ENCODE results near the gene FMN1. TPM values are rescaled to one million over a fixed set of nuclear protein-coding genes. Genes with fewer than 3 reads are reported as not detected.

FMN1 gene
- total RNA-seq, 2 donors from 2014 or later = 0.60 to 1.1 TPM

DNA sequence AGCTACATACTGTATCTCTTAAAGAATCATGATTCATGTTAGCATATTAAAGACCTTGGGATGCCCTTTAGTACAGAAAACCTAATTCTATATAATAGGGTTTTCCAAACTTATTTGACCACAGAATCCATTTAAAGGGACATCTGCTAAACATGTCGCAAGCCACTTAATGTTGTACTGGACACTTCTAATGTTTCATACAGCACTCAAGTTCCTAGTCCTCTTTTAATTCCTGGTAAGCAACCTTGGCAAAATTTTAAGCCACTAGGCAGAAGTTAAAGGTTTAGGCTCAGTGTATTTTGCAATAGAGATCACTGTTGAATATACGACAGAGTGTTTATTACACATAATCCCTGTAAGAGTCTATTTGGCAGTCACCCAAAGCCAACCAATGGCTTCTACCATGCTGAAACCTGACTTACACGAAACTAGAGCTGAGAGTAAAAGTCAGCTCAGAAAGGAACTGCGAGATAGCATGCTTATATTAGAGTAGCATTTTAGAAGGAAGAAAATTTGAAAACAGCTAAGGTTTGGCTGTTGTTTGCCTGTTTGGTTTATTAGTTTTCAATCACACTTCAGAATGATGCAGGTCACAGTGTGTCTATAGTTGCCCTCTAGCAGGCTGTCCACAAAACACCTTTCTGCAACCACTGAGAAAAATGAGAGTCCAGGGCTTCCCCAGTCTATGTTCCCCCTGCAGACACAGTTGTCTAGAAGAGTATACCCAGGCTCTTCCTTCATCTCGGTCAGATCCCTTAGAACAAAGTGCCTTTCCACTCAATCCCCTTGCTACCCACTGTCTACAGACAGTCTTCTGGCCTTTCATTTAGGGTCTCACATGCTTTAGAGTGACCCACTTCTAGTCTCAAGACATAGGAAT, 104.4 kb downstream of the FMN1 start:
- H3K9me3 ChIP-seq (ENCODE audit: control insufficient read depth, low read length) = no peaks in the 10 kb centered on the region
- Mint-ChIP-seq H3K4me1 (no peaks in the 10 kb centered on the region), H3K36me3 (ENCODE audit: low read depth) (no peaks in the 10 kb centered on the region), H3K9me3 (no peaks in the 10 kb centered on the region), H3K27ac (no peak overlapping the region), H3K27me3 (ENCODE audit: insufficient read depth) (peaks cover 6% of the 10 kb centered on the region), H3K4me3 (no peak overlapping the region)
- no peak overlapping the region for H3K4me3 ChIP-seq (ENCODE audit: low read length)
- H3K27ac ChIP-seq (ENCODE audit: low read depth, low read length) = no peak overlapping the region
- H3K4me1 ChIP-seq (ENCODE audit: control insufficient read depth, insufficient read depth, low read length) = no peaks in the 10 kb centered on the region
- no peak for DNase-seq
- H3K9ac ChIP-seq (ENCODE audit: extremely low read depth, low read length, poor library complexity, severe bottlenecking) = no peak overlapping the region
- TF ChIP-seq, protein P1, sequence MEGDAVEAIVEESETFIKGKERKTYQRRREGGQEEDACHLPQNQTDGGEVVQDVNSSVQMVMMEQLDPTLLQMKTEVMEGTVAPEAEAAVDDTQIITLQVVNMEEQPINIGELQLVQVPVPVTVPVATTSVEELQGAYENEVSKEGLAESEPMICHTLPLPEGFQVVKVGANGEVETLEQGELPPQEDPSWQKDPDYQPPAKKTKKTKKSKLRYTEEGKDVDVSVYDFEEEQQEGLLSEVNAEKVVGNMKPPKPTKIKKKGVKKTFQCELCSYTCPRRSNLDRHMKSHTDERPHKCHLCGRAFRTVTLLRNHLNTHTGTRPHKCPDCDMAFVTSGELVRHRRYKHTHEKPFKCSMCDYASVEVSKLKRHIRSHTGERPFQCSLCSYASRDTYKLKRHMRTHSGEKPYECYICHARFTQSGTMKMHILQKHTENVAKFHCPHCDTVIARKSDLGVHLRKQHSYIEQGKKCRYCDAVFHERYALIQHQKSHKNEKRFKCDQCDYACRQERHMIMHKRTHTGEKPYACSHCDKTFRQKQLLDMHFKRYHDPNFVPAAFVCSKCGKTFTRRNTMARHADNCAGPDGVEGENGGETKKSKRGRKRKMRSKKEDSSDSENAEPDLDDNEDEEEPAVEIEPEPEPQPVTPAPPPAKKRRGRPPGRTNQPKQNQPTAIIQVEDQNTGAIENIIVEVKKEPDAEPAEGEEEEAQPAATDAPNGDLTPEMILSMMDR (conservative IDR thresholded peaks at IDR 0.05) = no peak
- WGBS, 2 experiments (ENCODE audit: insufficient coverage in 1 of 2, insufficient read length in 1 of 2) = 91 to 94% methylated on average over 5 of the region's 5 CpGs
- H3K27me3 ChIP-seq (ENCODE audit: control insufficient read depth, insufficient read depth, low read length, poor library complexity, severe bottlenecking) = peaks cover 10% of the 10 kb centered on the region
- no peaks in the 10 kb centered on the region for H3K36me3 ChIP-seq (ENCODE audit: control insufficient read depth, insufficient read depth, low read length)

DNA sequence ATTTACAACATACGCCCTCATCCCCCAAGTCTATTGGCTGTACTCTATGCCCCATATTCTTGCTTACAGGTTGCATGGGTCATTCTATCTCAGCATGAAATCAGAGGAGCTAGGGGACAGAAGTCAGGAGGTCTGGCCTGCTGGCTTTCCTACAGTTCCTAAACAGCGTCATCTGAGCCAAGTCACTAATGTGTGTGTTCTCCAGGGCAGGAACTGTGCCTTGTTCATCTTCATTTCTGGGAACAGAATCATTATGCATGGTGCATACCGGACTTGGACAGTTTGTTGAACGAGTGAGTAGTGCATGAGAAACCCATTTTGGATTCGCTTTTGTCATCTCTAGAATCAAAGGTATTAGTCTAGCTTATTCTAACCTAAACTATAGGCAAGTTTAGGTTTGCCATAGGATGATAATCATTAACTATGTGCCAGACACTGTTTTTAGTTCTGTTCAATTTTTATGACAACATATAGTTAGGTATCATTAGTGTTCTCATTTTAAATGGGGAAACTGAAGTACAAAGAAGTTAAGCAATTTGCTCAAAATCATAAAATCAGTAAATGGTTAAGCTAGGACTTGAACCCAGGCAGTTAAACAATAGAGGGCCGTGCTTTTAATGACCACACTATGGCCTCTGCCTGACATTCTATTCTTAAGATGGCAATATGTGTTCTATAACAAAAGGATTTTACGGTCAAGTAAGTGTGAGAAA, 105.2 kb downstream of the FMN1 start:
- Histone ChIP-seq H3K36me3 (ENCODE audit: control insufficient read depth, insufficient read depth, low read length) (no peaks in the 10 kb centered on the region), H3K27me3 (ENCODE audit: control insufficient read depth, insufficient read depth, low read length, poor library complexity, severe bottlenecking) (peaks cover 10% of the 10 kb centered on the region), H3K4me1 (ENCODE audit: control insufficient read depth, insufficient read depth, low read length) (no peaks in the 10 kb centered on the region), H3K27ac (ENCODE audit: low read depth, low read length) (no peak overlapping the region), H3K9me3 (ENCODE audit: control insufficient read depth, low read length) (no peaks in the 10 kb centered on the region), H3K4me3 (ENCODE audit: low read length) (no peak overlapping the region), H3K9ac (ENCODE audit: extremely low read depth, low read length, poor library complexity, severe bottlenecking) (no peak overlapping the region)
- Mint-ChIP-seq H3K36me3 (ENCODE audit: low read depth) (no peaks in the 10 kb centered on the region), H3K27ac (no peak overlapping the region), H3K4me1 (no peaks in the 10 kb centered on the region), H3K9me3 (no peaks in the 10 kb centered on the region), H3K27me3 (ENCODE audit: insufficient read depth) (peaks cover 6% of the 10 kb centered on the region), H3K4me3 (no peak overlapping the region)
- DNase-seq = no peak
- 94 to 98% methylated on average over 5 to 7 of the region's 7 CpGs for WGBS, 2 experiments (ENCODE audit: insufficient coverage in 1 of 2, insufficient read length in 1 of 2)
- TF ChIP-seq, protein P1 (conservative IDR thresholded peaks at IDR 0.05) = no peak

DNA sequence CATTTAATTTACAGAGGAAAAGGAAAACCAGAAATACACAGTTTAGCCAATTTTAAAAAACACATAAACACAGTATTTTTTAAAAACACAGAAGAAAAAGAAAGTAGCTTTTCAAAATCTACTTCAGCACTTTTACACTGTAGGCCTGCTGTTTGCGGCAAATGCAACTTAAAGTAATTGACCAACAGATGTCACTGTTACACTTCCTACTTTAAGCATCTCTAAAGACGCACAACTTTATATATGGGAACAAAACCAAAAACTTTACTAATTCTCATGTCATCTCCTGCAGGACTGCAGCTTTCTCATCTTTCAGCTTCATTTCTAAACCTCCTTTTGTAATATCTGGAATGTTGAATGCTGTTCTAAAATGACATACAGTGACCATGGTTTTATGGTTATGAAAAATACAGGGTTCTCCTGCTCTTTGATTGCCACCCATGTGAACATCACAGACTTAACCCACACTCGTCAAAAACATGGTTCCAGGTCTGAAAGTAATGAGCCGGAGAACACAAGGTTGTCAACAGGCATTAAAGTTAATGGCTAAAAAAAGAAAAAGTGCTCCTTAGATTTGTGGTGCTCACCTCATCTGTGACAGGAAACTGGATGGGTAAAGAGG, 107.9 kb downstream of the FMN1 start:
- H3K27ac ChIP-seq (ENCODE audit: low read depth, low read length) = no peak overlapping the region
- 52 to 64% methylated on average over 2 to 4 of the region's 4 CpGs for WGBS, 2 experiments (ENCODE audit: insufficient coverage in 1 of 2, insufficient read length in 1 of 2)
- TF ChIP-seq, protein P1 (conservative IDR thresholded peaks at IDR 0.05) = peak; percentile 81
- no peak overlapping the region for H3K4me3 ChIP-seq (ENCODE audit: low read length)
- DNase-seq = no peak
- H3K9me3 ChIP-seq (ENCODE audit: control insufficient read depth, low read length) = no peaks in the 10 kb centered on the region
- H3K4me1 ChIP-seq (ENCODE audit: control insufficient read depth, insufficient read depth, low read length) = no peaks in the 10 kb centered on the region
- Mint-ChIP-seq H3K27ac (no peak overlapping the region), H3K36me3 (ENCODE audit: low read depth) (no peaks in the 10 kb centered on the region), H3K4me1 (peaks cover 4% of the 10 kb centered on the region), H3K9me3 (no peaks in the 10 kb centered on the region), H3K4me3 (no peak overlapping the region), H3K27me3 (ENCODE audit: insufficient read depth) (peaks cover 4% of the 10 kb centered on the region)
- H3K27me3 ChIP-seq (ENCODE audit: control insufficient read depth, insufficient read depth, low read length, poor library complexity, severe bottlenecking) = no peaks in the 10 kb centered on the region
- no peak overlapping the region for H3K9ac ChIP-seq (ENCODE audit: extremely low read depth, low read length, poor library complexity, severe bottlenecking)
- H3K36me3 ChIP-seq (ENCODE audit: control insufficient read depth, insufficient read depth, low read length) = no peaks in the 10 kb centered on the region

Data from endodermal cell (in vitro differentiated cells).